IPS-20b (cell line): Measurements from ENCODE around the gene GBF1.

Source experiments
- H3K27ac ChIP-seq: one replicate; pipeline ENCODE4 v1.5.1; 2013; ENCODE audit warnings: low read length
- H3K27me3 ChIP-seq: 2 replicates; pipeline ENCODE4 v1.6.1; 2013; ENCODE audit warnings: mild to moderate bottlenecking, low read length, inconsistent platforms; ENCODE audit not compliant: insufficient read depth
- H3K36me3 ChIP-seq: 2 replicates; pipeline ENCODE4 v1.6.1; 2013; ENCODE audit warnings: low read depth, mild to moderate bottlenecking, inconsistent platforms, low read length, moderate library complexity; ENCODE audit not compliant: insufficient read depth
- H3K4me1 ChIP-seq: 2 replicates; pipeline ENCODE4 v1.6.1; 2013; ENCODE audit warnings: mild to moderate bottlenecking, control low read depth, inconsistent platforms, low read length, moderate library complexity; ENCODE audit not compliant: insufficient read depth
- H3K4me3 ChIP-seq: 2 replicates; pipeline ENCODE4 v1.5.1; 2013; ENCODE audit warnings: mild to moderate bottlenecking, low read length, inconsistent platforms
- H3K9ac ChIP-seq: 2 replicates; pipeline ENCODE4 v1.6.1; 2013; ENCODE audit warnings: low read depth, mild to moderate bottlenecking, inconsistent platforms, low read length, moderate library complexity
- H3K9me3 ChIP-seq: 2 replicates; pipeline ENCODE4 v1.6.1; 2013; ENCODE audit warnings: mild to moderate bottlenecking, low read depth, low read length, inconsistent platforms; ENCODE audit not compliant: insufficient read depth

The GBF1 gene

GRCh38 chr10:102358712-102359382 is 113.5 kb downstream of the GBF1 start:
- no peak overlapping the region for H3K27ac ChIP-seq
- no peak overlapping the region for H3K9ac ChIP-seq
- H3K27me3 ChIP-seq, result no peaks in the 10 kb centered on the region
- no peaks in the 10 kb centered on the region for H3K9me3 ChIP-seq
- H3K4me3 ChIP-seq, result no peak overlapping the region
- H3K36me3 ChIP-seq, result peaks cover 59% of the 10 kb centered on the region
- no peaks in the 10 kb centered on the region for H3K4me1 ChIP-seq

- Histone ChIP-seq H3K27ac (no peak overlapping the region), H3K9ac (no peak overlapping the region), H3K9me3 (peaks cover 8% of the 10 kb centered on the region), H3K27me3 (no peaks in the 10 kb centered on the region), H3K36me3 (peaks cover 84% of the 10 kb centered on the region), H3K4me3 (no peak overlapping the region), H3K4me1 (no peaks in the 10 kb centered on the region; the same call in 1 of the 2 replicates)
Observed at GRCh38 chr10:102367441-102367840, 122.1 kb downstream of the GBF1 start.

GRCh38 chr10:102368077-102368476 is 122.7 kb downstream of the GBF1 start:
- no peaks in the 10 kb centered on the region; the same call in 1 of the 2 replicates for H3K4me1 ChIP-seq
- no peak overlapping the region for H3K27ac ChIP-seq
- H3K27me3 ChIP-seq, result no peaks in the 10 kb centered on the region
- peaks cover 8% of the 10 kb centered on the region for H3K9me3 ChIP-seq
- H3K36me3 ChIP-seq, result peaks cover 84% of the 10 kb centered on the region
- no peak overlapping the region for H3K9ac ChIP-seq
- H3K4me3 ChIP-seq, result no peak overlapping the region

DNA sequence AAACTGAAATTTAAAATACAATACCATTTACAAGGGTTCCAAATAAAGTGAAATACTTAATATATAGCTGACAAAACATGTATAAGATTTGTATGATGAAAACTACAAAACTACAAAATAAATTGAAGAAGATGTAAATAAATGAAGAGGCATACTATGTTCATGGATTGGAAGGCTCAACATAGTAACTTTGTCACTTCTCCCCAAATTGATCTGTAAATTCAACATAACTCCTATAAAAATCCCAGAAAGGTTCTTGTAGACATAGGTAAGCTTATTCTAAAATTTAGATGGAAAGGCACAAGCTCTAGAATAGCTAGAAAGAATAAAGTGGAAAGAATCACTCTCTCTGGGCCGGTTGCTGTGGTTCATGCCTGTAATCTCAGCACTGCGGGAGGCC is 126.0 kb downstream of the GBF1 start:
- H3K9ac ChIP-seq, result no peak overlapping the region
- no peaks in the 10 kb centered on the region; the same call in 1 of the 2 replicates for H3K4me1 ChIP-seq
- no peak overlapping the region for H3K4me3 ChIP-seq
- no peak overlapping the region for H3K27ac ChIP-seq
- H3K27me3 ChIP-seq, result no peaks in the 10 kb centered on the region
- peaks cover 8% of the 10 kb centered on the region for H3K9me3 ChIP-seq
- H3K36me3 ChIP-seq, result peaks cover 77% of the 10 kb centered on the region

- Histone ChIP-seq H3K9ac (no peak overlapping the region), H3K4me3 (no peak overlapping the region), H3K27me3 (no peaks in the 10 kb centered on the region), H3K27ac (no peak overlapping the region), H3K36me3 (peaks cover 63% of the 10 kb centered on the region), H3K9me3 (peaks cover 8% of the 10 kb centered on the region), H3K4me1 (no peaks in the 10 kb centered on the region)
Observed at GRCh38 chr10:102375250-102375649, 129.9 kb downstream of the GBF1 start.

GRCh38 chr10:102375867-102376266 is 130.5 kb downstream of the GBF1 start:
- Histone ChIP-seq H3K4me1 (no peaks in the 10 kb centered on the region), H3K27me3 (no peaks in the 10 kb centered on the region), H3K9me3 (peaks cover 7% of the 10 kb centered on the region), H3K9ac (no peak overlapping the region), H3K4me3 (no peak overlapping the region), H3K27ac (no peak overlapping the region), H3K36me3 (peaks cover 63% of the 10 kb centered on the region)

DNA sequence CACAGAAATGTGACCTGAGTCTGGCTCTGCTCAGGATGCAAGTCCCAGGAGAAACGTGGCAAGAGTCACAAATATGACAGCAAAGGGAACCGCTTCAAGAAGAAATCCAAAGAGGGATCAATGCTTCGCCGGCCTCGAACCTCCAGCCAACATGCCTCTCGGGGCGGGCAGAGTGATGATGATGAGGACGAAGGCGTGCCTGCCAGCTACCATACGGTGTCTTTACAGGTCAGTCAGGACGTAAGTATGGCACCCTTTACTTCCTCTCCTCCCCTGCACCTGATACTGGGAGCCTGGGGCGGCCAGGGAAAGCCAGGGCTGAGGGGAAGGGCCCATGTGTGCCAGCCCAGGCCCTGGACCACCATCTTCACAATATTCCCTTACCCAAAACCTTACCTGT is 131.6 kb downstream of the GBF1 start:
- Histone ChIP-seq H3K36me3 (peaks cover 58% of the 10 kb centered on the region), H3K27me3 (no peaks in the 10 kb centered on the region)

DNA sequence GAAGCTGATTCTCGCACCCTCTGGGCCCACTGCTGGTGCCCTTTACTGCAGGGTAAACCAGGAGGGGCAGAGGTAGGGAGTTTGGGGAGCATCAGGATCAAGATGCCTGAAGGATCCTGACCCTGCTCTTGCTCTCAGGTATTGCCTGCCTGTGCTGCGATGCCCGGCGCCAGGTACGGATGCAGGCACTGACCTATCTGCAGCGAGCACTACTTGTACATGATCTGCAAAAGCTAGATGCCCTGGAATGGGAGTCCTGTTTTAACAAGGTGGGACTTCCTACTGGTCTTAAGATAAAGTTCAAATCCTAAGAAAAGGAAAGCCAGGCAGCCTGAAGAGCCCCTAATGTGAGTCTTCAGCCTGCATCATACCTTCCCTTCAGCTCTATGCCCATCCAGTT is 134.1 kb downstream of the GBF1 start:
- Histone ChIP-seq H3K4me3 (no peak overlapping the region), H3K27ac (no peak overlapping the region), H3K27me3 (no peaks in the 10 kb centered on the region), H3K4me1 (no peaks in the 10 kb centered on the region), H3K36me3 (peaks cover 53% of the 10 kb centered on the region), H3K9ac (no peak overlapping the region), H3K9me3 (no peaks in the 10 kb centered on the region)

More for the DNA sequence above, 131.6 kb downstream of the GBF1 start:
- H3K9ac ChIP-seq, result no peak overlapping the region
- H3K9me3 ChIP-seq, result no peaks in the 10 kb centered on the region
- H3K4me1 ChIP-seq, result no peaks in the 10 kb centered on the region
- no peak overlapping the region for H3K27ac ChIP-seq
- H3K4me3 ChIP-seq, result no peak overlapping the region

- Histone ChIP-seq H3K36me3 (peaks cover 35% of the 10 kb centered on the region), H3K4me1 (no peaks in the 10 kb centered on the region), H3K4me3 (no peak overlapping the region), H3K27me3 (no peaks in the 10 kb centered on the region), H3K9me3 (no peaks in the 10 kb centered on the region), H3K27ac (no peak overlapping the region), H3K9ac (no peak overlapping the region)
Observed at GRCh38 chr10:102381983-102382382, 136.7 kb downstream of the GBF1 start.

DNA sequence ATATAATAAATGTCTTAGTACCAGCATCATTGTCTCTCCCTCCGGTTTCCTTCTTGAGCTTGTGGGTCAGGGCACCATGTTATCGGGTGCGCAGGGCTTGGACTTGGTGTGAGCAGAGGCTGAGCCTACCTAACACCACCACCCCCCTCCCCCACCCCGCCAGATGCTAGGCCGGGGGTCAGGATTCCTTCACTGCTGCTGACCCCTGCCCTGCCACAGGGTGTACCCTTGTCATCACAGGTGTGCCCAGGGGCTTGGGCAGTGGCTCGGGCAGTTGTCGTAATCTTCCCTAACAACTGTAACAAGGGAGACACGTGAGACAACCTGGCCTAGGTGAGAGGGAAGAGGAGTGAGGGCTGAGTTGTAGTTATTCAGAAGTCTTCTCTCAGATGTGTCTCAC is 137.5 kb downstream of the GBF1 start:
- H3K9ac ChIP-seq, result no peak overlapping the region
- no peaks in the 10 kb centered on the region for H3K4me1 ChIP-seq
- no peak overlapping the region for H3K27ac ChIP-seq
- H3K36me3 ChIP-seq, result peaks cover 34% of the 10 kb centered on the region
- no peaks in the 10 kb centered on the region for H3K27me3 ChIP-seq
- H3K9me3 ChIP-seq, result no peaks in the 10 kb centered on the region
- no peak overlapping the region for H3K4me3 ChIP-seq

GRCh38 chr10:102384053-102384452 is 138.7 kb downstream of the GBF1 start:
- no peaks in the 10 kb centered on the region for H3K9me3 ChIP-seq
- no peak overlapping the region for H3K9ac ChIP-seq
- H3K27me3 ChIP-seq, result no peaks in the 10 kb centered on the region
- H3K4me3 ChIP-seq, result no peak overlapping the region
- no peaks in the 10 kb centered on the region for H3K4me1 ChIP-seq
- peaks cover 30% of the 10 kb centered on the region for H3K36me3 ChIP-seq
- H3K27ac ChIP-seq, result no peak overlapping the region

DNA sequence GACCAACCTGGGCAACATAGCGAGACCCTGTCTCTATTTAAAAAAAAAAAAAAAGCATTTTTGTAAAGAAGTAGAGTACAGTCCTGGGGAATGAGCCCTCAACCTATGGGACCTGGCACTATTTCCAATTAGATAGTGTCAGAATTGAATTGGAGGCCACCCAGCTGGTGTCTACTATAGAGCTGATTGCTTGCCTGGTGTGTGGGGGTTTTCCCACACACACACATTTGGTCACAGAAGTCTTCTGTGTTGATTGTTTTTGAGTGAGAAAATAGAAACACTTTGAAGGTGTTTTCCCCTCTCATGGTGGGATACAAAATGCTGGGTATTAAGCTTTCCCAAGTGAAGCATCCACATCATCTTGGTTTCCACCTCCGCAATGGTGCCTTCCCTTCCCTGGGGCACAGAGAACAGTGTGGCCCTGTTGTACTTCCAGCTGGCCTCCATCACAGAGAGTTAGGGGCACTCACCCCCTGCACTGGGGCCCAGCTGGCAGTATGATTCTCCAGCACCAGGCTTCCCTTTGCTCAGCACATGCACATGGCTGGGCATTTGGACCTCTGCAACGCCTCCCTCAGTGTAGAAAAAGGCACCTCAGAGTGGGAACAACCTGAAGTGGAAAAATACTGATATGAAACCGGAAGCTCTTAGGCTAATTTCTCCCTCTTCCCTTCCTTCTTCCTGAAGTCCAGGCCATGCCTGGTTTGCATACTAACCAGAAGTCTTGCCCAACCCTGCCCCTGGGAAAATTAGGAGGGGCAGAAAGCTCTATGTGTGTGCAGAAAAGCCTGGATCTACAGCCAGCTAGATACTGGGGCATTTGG is 139.5 kb downstream of the GBF1 start:
- Histone ChIP-seq H3K4me3 (no peak overlapping the region), H3K4me1 (no peaks in the 10 kb centered on the region), H3K9ac (no peak overlapping the region), H3K27ac (no peak overlapping the region), H3K27me3 (no peaks in the 10 kb centered on the region), H3K9me3 (no peaks in the 10 kb centered on the region), H3K36me3 (peaks cover 22% of the 10 kb centered on the region)
